Endothelial cell of hepatic sinusoid (primary cell): ENCODE results near the gene TMEM269.
"Not testable (repeated sequence)": the region's sequence is repeated elsewhere in the genome, so short reads cannot be mapped to it uniquely, and the experiment has no call there.

Experiments
- in situ Hi-C: cut with HindIII; loops from 2 replicates; pipeline ENCODE4 v1.10.0; 2017; ENCODE audit warnings: low sequenced_read_pairs

The TMEM269 gene

GRCh38 chr1:42774928-42775526 lies 9.8 kb upstream of the TMEM269 start:
- in situ Hi-C loops, result no loop called here

GRCh38 chr1:42776502-42776901 lies 8.3 kb upstream of the TMEM269 start:
- in situ Hi-C loops, result no loop called here

GRCh38 chr1:42777852-42778251 lies 6.9 kb upstream of the TMEM269 start:
- in situ Hi-C loops, result no loop called here

GRCh38 chr1:42779725-42780124 lies 5.1 kb upstream of the TMEM269 start:
- in situ Hi-C loops, result no loop called here

- in situ Hi-C loops, result no loop called here
Measured at GRCh38 chr1:42780176-42780575, 4.6 kb upstream of the TMEM269 start.

- in situ Hi-C loops, result no loop called here
Measured at GRCh38 chr1:42783092-42783491, 1.7 kb upstream of the TMEM269 start.

- in situ Hi-C loops, result no loop called here
Measured at GRCh38 chr1:42784547-42784945, 245 bp upstream of the TMEM269 start.

- in situ Hi-C loops, result no loop called here
Measured at GRCh38 chr1:42786097-42786496, 1.3 kb downstream of the TMEM269 start.

- in situ Hi-C loops, result no loop called here
Measured at GRCh38 chr1:42788021-42788420, 3.2 kb downstream of the TMEM269 start.

- in situ Hi-C loops, result no loop called here
Measured at GRCh38 chr1:42793824-42794223, 9.0 kb downstream of the TMEM269 start.

GRCh38 chr1:42797414-42797813 lies 12.6 kb downstream of the TMEM269 start:
- in situ Hi-C loops, result no loop called here

GRCh38 chr1:42797979-42798378 lies 13.2 kb downstream of the TMEM269 start:
- in situ Hi-C loops, result no loop called here

- in situ Hi-C loops, result no loop called here
Measured at GRCh38 chr1:42801832-42802473, 17.2 kb downstream of the TMEM269 start.

- in situ Hi-C loops, result no loop called here
Measured at GRCh38 chr1:42806171-42806570, 21.4 kb downstream of the TMEM269 start.

- in situ Hi-C loops, result no loop called here
Measured at GRCh38 chr1:42806593-42806992, 21.8 kb downstream of the TMEM269 start.

GRCh38 chr1:42807056-42807668 lies 22.4 kb downstream of the TMEM269 start:
- in situ Hi-C loops, result no loop called here

- in situ Hi-C loops, result not testable (repeated sequence)
Measured at GRCh38 chr1:42814815-42815214, 30.0 kb downstream of the TMEM269 start.

- in situ Hi-C loops, result no loop called here
Measured at GRCh38 chr1:42815941-42816584, 31.3 kb downstream of the TMEM269 start.

- in situ Hi-C loops, result no loop called here
Measured at GRCh38 chr1:42816585-42817439, 32.0 kb downstream of the TMEM269 start, which contains the start of the genes ERMAP and SVBP. Gene ERMAP (plus strand): TSS chr1:42817122. CDS start chr1:42830449, 13,327 bp downstream. Gene SVBP (minus strand): TSS chr1:42817397. CDS start chr1:42816544, 853 bp downstream.

GRCh38 chr1:42817440-42817767 lies 32.6 kb downstream of the TMEM269 start:
- in situ Hi-C loops, result no loop called here

- in situ Hi-C loops, result no loop called here
Measured at GRCh38 chr1:42817976-42818375, 33.2 kb downstream of the TMEM269 start.
